ENCODE results near the gene PRR7.
A peak's percentile ranks its signal among the peaks of the same experiment; 100 is the strongest.
"Not testable (repeated sequence)": the region's sequence is repeated elsewhere in the genome, so short reads cannot be mapped to it uniquely, and the experiment has no call there.

The PRR7 gene

GRCh38 chr5:177412603-177413233, 33.9 kb upstream of the PRR7 start:
- DNase-seq (ENCODE audit: low spot score in 2 of 2), result no peak
- H3K9me3 Mint-ChIP-seq, result no peaks in the 10 kb centered on the region

GRCh38 chr5:177414481-177414880, 32.1 kb upstream of the PRR7 start:
- Mint-ChIP-seq H3K4me1 (peaks cover 4% of the 10 kb centered on the region), H3K27ac (no peak overlapping the region), H3K27me3 (no peaks in the 10 kb centered on the region), H3K9me3 (no peaks in the 10 kb centered on the region), H3K4me3 (no peak overlapping the region), H3K36me3 (no peaks in the 10 kb centered on the region)
- DNase-seq (ENCODE audit: low spot score in 2 of 2) (no peak), ATAC-seq (ENCODE audit: low read depth) (no peak)

More at GRCh38 chr5:177412603-177413233, 33.9 kb upstream of the PRR7 start:
- H3K27me3 Mint-ChIP-seq, result no peaks in the 10 kb centered on the region
- peaks cover 4% of the 10 kb centered on the region for H3K4me1 Mint-ChIP-seq
- H3K27ac Mint-ChIP-seq, result no peak overlapping the region
- no peak overlapping the region for H3K4me3 Mint-ChIP-seq
- peak; percentile 79 for ATAC-seq (ENCODE audit: low read depth)
- no peaks in the 10 kb centered on the region for H3K36me3 Mint-ChIP-seq

- ATAC-seq (ENCODE audit: low read depth); H3K27ac Mint-ChIP-seq; DNase-seq (ENCODE audit: low spot score in 2 of 2); H3K27me3 Mint-ChIP-seq; H3K4me1 Mint-ChIP-seq; H3K36me3 Mint-ChIP-seq; H3K9me3 Mint-ChIP-seq; H3K4me3 Mint-ChIP-seq: not testable (repeated sequence)
Observed at GRCh38 chr5:177417081-177417480, 29.5 kb upstream of the PRR7 start.

GRCh38 chr5:177419046-177419445, 27.6 kb upstream of the PRR7 start:
- H3K36me3 Mint-ChIP-seq, result no peaks in the 10 kb centered on the region

GRCh38 chr5:177420472-177420871, 26.1 kb upstream of the PRR7 start:
- not testable (repeated sequence) for H3K36me3 Mint-ChIP-seq; DNase-seq (ENCODE audit: low spot score in 2 of 2); H3K4me3 Mint-ChIP-seq; H3K4me1 Mint-ChIP-seq; H3K27me3 Mint-ChIP-seq; H3K9me3 Mint-ChIP-seq; H3K27ac Mint-ChIP-seq; ATAC-seq (ENCODE audit: low read depth)

More at GRCh38 chr5:177419046-177419445, 27.6 kb upstream of the PRR7 start:
- no peak for DNase-seq (ENCODE audit: low spot score in 2 of 2)
- H3K27me3 Mint-ChIP-seq, result no peaks in the 10 kb centered on the region
- no peak overlapping the region for H3K4me3 Mint-ChIP-seq
- H3K9me3 Mint-ChIP-seq, result no peaks in the 10 kb centered on the region
- no peak for ATAC-seq (ENCODE audit: low read depth)
- no peak overlapping the region for H3K27ac Mint-ChIP-seq
- H3K4me1 Mint-ChIP-seq, result no peaks in the 10 kb centered on the region

- Mint-ChIP-seq H3K36me3 (no peaks in the 10 kb centered on the region), H3K4me1 (peaks cover 9% of the 10 kb centered on the region), H3K27me3 (no peaks in the 10 kb centered on the region), H3K27ac (no peak overlapping the region), H3K4me3 (no peak overlapping the region), H3K9me3 (no peaks in the 10 kb centered on the region)
- DNase-seq (ENCODE audit: low spot score in 2 of 2) (no peak), ATAC-seq (ENCODE audit: low read depth) (no peak)
Observed at GRCh38 chr5:177421062-177421798, 25.4 kb upstream of the PRR7 start.

- no peak overlapping the region for H3K27ac Mint-ChIP-seq
- H3K4me1 Mint-ChIP-seq, result peaks cover 12% of the 10 kb centered on the region
- H3K9me3 Mint-ChIP-seq, result no peaks in the 10 kb centered on the region
- H3K27me3 Mint-ChIP-seq, result no peaks in the 10 kb centered on the region
- ATAC-seq (ENCODE audit: low read depth) (no peak), DNase-seq (ENCODE audit: low spot score in 2 of 2) (no peak)
- no peak overlapping the region for H3K4me3 Mint-ChIP-seq
- peaks cover 2% of the 10 kb centered on the region for H3K36me3 Mint-ChIP-seq
Observed at GRCh38 chr5:177423671-177424070, 22.9 kb upstream of the PRR7 start.

GRCh38 chr5:177425196-177425800, 21.3 kb upstream of the PRR7 start:
- H3K36me3 Mint-ChIP-seq, result peaks cover 5% of the 10 kb centered on the region
- DNase-seq (ENCODE audit: low spot score in 2 of 2), result no peak
- ATAC-seq (ENCODE audit: low read depth), result no peak

GRCh38 chr5:177425801-177426565, 20.6 kb upstream of the PRR7 start:
- H3K27me3 Mint-ChIP-seq, result no peaks in the 10 kb centered on the region
- H3K9me3 Mint-ChIP-seq, result no peaks in the 10 kb centered on the region
- H3K4me1 Mint-ChIP-seq, result peaks cover 32% of the 10 kb centered on the region
- peak; percentile 93 to 99 for DNase-seq (ENCODE audit: low spot score in 2 of 2)
- peak overlapping the region; percentile 83 for H3K27ac Mint-ChIP-seq
- peak overlapping the region; percentile 86 for H3K4me3 Mint-ChIP-seq
- peak; percentile 80 for ATAC-seq (ENCODE audit: low read depth)
- peaks cover 9% of the 10 kb centered on the region for H3K36me3 Mint-ChIP-seq

More at GRCh38 chr5:177425196-177425800, 21.3 kb upstream of the PRR7 start:
- peak overlapping the region; percentile 86 for H3K4me3 Mint-ChIP-seq
- no peaks in the 10 kb centered on the region for H3K9me3 Mint-ChIP-seq
- peak overlapping the region; percentile 83 for H3K27ac Mint-ChIP-seq
- H3K27me3 Mint-ChIP-seq, result no peaks in the 10 kb centered on the region
- H3K4me1 Mint-ChIP-seq, result peaks cover 25% of the 10 kb centered on the region

GRCh38 chr5:177426566-177427210, 19.9 kb upstream of the PRR7 start, which contains the start of gene GRK6:
TSS of gene GRK6 (plus strand) at chr5:177426676. CDS start at chr5:177426846, 170 bp downstream.
- Mint-ChIP-seq H3K27me3 (no peaks in the 10 kb centered on the region), H3K27ac (peak within 1 kb of the TSS; percentile 83), H3K9me3 (no peaks in the 10 kb centered on the region), H3K36me3 (peaks cover 9% of the 10 kb centered on the region), H3K4me1 (peaks cover 36% of the 10 kb centered on the region), H3K4me3 (peak within 1 kb of the TSS; percentile 94)
- ATAC-seq (ENCODE audit: low read depth) (peak; percentile 7), DNase-seq (ENCODE audit: low spot score in 2 of 2) (peak; percentile 61 to 69)

GRCh38 chr5:177427211-177427822, 19.3 kb upstream of the PRR7 start:
- Mint-ChIP-seq H3K36me3 (peaks cover 10% of the 10 kb centered on the region), H3K27me3 (no peaks in the 10 kb centered on the region), H3K9me3 (no peaks in the 10 kb centered on the region), H3K27ac (peak overlapping the region; percentile 83), H3K4me1 (peaks cover 38% of the 10 kb centered on the region), H3K4me3 (peak overlapping the region; percentile 94)
- ATAC-seq (ENCODE audit: low read depth) (no peak), DNase-seq (ENCODE audit: low spot score in 2 of 2) (no peak)

GRCh38 chr5:177427919-177428573, 18.6 kb upstream of the PRR7 start:
- H3K36me3 Mint-ChIP-seq, result peaks cover 10% of the 10 kb centered on the region
- peak overlapping the region; percentile 91 for H3K27ac Mint-ChIP-seq
- peaks cover 38% of the 10 kb centered on the region for H3K4me1 Mint-ChIP-seq
- no peak for ATAC-seq (ENCODE audit: low read depth)
- H3K27me3 Mint-ChIP-seq, result no peaks in the 10 kb centered on the region
- H3K4me3 Mint-ChIP-seq, result peak overlapping the region; percentile 94
- DNase-seq (ENCODE audit: low spot score in 2 of 2), result no peak
- no peaks in the 10 kb centered on the region for H3K9me3 Mint-ChIP-seq
